ENCODE data around the gene PHACTR4.
"Not testable (repeated sequence)": the region's sequence is repeated elsewhere in the genome, so short reads cannot be mapped to it uniquely, and the experiment has no call there.

- TF ChIP-seq RCOR1 (IDR thresholded peaks at IDR 0.05; ENCODE audit: borderline replicate concordance in 1 of 2, low read depth in 2 of 2, low read length in 2 of 2); CHD4 (IDR thresholded peaks at IDR 0.05; ENCODE audit: insufficient read depth, insufficient replicate concordance, low read depth, low read length, poor library complexity, severe bottlenecking): not testable (repeated sequence)
These were observed 151.3 kb downstream of the PHACTR4 start for GRCh38 chr1:28520796-28521195.

Data from K562 (cell line).